Prostate gland (tissue), 2 donors: ENCODE results near the gene USP6.
"Not testable (repeated sequence)": the region's sequence is repeated elsewhere in the genome, so short reads cannot be mapped to it uniquely, and the experiment has no call there.

ENCODE experiments used
- CTCF ChIP-seq, 4 experiments: fragments of 200-600 bp in 2 of 4; fragments of 450-650 bp in 2 of 4; sonication (generic) in 2 of 4; IDR thresholded peaks; 1 replicate in 3 of 4; 2 replicates in 1 of 4; pipeline ENCODE4 v1.5.1; 2016 to 2019; ENCODE audit warnings: antibody characterized with exemption in 4 of 4, mild to moderate bottlenecking in 2 of 4, moderate library complexity in 2 of 4
- POLR2A ChIP-seq: fragments of 450-650 bp; IDR thresholded peaks from one replicate; pipeline ENCODE4 v1.6.1; 2016; ENCODE audit warnings: antibody characterized with exemption, mild to moderate bottlenecking
- POLR2AphosphoS5 ChIP-seq: sonication (generic); formaldehyde crosslinking; IDR thresholded peaks from one replicate; pipeline ENCODE4 v1.6.1; 2017; ENCODE audit warnings: antibody characterized with exemption

GRCh38 chr17:5137511-5138197, 21.8 kb downstream of the USP6 start:
- not testable (repeated sequence) for TF ChIP-seq POLR2A; POLR2AphosphoS5; CTCF (IDR thresholded peaks at IDR 0.05)
